AG09309 (cell line): ENCODE measurements around the gene HUS1.
A peak's percentile ranks its signal among the peaks of the same experiment; 100 is the strongest.
"Not testable (repeated sequence)": the region's sequence is repeated elsewhere in the genome, so short reads cannot be mapped to it uniquely, and the experiment has no call there.

Experiments used
- DNase-seq: peaks from one replicate; pipeline ENCODE4 v3.0.0-alpha.2; 2010; ENCODE audit warnings: low read depth
- H3K4me3 ChIP-seq: 2 replicates; pipeline ENCODE4 v1.5.1; 2011; ENCODE audit warnings: mild to moderate bottlenecking, low read depth, low read length, moderate library complexity; ENCODE audit not compliant: control insufficient read depth
- TF ChIP-seq, protein P1 (sequence below): IDR thresholded peaks from 2 replicates; pipeline ENCODE4 v1.5.1; 2011; ENCODE audit warnings: mild to moderate bottlenecking, low read depth, low read length, inconsistent platforms; ENCODE audit not compliant: insufficient read depth, control insufficient read depth; ENCODE audit errors: missing control alignments

Gene HUS1

DNA sequence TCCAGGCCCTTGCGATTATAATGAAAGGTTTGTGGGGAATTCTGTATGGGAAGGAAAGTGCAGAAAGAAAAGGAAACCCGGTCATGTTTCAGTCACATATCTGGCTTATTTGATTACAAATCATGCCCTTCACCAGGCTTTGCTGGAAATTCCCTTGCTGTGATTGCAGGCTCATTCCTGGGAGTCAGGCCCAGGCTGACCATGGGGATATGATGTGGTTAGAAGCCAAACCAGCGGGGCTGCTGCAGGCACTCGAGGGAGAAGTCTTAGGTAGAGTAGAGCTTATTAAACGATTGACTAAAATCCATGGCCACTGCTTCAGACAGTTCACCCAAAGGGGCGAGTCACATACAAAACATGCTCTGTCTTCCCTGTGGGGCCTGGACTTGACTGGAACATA lies 47.4 kb downstream of the HUS1 start:
- DNase-seq: peak; percentile 37
- TF ChIP-seq, protein P1, sequence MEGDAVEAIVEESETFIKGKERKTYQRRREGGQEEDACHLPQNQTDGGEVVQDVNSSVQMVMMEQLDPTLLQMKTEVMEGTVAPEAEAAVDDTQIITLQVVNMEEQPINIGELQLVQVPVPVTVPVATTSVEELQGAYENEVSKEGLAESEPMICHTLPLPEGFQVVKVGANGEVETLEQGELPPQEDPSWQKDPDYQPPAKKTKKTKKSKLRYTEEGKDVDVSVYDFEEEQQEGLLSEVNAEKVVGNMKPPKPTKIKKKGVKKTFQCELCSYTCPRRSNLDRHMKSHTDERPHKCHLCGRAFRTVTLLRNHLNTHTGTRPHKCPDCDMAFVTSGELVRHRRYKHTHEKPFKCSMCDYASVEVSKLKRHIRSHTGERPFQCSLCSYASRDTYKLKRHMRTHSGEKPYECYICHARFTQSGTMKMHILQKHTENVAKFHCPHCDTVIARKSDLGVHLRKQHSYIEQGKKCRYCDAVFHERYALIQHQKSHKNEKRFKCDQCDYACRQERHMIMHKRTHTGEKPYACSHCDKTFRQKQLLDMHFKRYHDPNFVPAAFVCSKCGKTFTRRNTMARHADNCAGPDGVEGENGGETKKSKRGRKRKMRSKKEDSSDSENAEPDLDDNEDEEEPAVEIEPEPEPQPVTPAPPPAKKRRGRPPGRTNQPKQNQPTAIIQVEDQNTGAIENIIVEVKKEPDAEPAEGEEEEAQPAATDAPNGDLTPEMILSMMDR: no peak
- H3K4me3 ChIP-seq: no peak overlapping the region

GRCh38 chr7:47931005-47932004 lies 48.1 kb downstream of the HUS1 start:
- TF ChIP-seq, protein P1: no peak
- H3K4me3 ChIP-seq: no peak overlapping the region
- no peak for DNase-seq

DNA sequence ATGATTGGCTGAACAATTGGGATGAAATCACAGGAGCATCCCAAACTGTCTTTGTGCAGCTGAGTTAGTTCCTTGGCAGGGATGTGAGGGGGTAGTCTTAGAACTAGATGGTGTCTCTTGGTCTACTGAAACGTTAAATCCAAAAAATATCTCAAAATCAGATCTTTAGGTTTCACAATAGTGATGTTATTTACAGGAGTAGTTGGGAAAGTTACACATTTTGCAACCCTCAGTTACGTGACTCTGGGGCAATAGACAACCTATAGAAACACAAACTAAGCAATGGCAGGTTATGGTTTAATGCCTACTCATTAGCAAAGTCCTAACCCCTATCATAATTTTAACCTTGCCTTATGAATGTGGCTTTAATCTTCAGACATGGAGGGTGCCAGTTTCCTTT lies 55.1 kb downstream of the HUS1 start:
- no peak for DNase-seq
- TF ChIP-seq, protein P1: no peak
- no peak overlapping the region for H3K4me3 ChIP-seq

- not testable (repeated sequence) for H3K4me3 ChIP-seq, DNase-seq
Observed at GRCh38 chr7:47923081-47923875, 56.1 kb downstream of the HUS1 start.

DNA sequence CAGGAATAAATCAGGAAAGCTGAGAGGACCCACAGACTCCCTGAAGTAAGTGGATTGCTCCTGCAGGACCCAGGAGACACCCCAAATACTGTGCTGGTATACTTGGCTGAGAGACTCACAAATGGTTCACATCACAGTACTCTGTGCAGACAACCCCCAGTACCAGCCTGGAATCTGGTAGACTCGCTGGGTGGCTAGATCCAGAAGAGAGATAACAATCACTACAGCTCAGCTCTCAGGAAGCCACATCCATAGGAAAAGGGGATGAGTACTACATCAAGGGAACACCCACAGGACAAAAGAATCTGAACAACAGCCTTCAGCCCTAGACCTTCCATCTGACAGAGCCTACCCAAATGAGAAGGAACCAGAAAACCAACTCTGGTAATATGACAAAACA lies 62.9 kb downstream of the HUS1 start:
- H3K4me3 ChIP-seq, DNase-seq: not testable (repeated sequence)

- DNase-seq: no peak
- TF ChIP-seq, protein P1: no peak
- no peak overlapping the region for H3K4me3 ChIP-seq
Observed at GRCh38 chr7:47915616-47915976, 63.8 kb downstream of the HUS1 start.

DNA sequence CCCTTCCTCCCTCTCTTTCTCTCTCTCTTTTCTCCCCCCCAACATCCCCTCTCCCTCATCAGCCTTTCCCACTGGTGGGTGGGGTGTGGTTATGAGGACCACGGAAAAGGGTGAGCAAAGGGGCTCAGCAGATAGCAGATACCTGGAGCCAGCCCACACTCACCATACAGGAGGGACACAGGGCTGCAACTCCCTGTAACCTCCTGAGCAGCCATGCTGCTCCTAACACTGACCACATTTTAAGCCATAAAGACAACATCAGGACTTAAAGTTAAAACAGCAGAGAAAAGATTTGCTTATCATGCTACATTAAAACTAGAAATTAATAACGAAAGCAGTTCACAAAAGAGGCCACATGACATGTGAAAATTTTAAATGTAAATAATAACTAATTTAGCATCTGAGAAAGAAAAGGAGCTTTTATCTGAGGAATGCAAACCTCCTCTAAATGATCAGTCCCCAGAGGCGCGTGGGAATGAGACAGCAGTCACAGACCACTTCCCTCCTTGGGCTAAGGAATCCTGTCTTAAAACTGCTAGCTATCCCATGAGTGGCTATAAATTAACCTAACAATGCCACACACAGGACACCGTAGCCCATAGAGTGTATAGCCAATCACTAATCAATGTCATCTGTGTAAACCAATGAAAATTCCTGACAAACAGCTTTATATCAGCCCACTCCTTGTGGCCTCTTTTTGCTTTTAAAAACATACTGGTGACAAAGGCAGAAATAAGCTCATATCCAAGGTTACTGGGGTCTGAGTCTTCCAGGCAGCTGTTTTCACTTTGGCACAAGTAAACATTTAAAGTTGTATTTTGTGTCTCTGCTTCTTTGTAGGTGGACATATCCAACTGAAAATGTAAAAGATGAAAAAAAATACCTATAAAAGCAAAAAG lies 64.4 kb downstream of the HUS1 start:
- TF ChIP-seq, protein P1: no peak
- no peak overlapping the region for H3K4me3 ChIP-seq
- DNase-seq: no peak
